DND-41 (cell line): ENCODE data around the gene FAM131C.

ENCODE experiments used
- CTCF ChIP-seq: IDR thresholded peaks from 2 replicates; pipeline ENCODE4 v1.5.1; 2012; ENCODE audit warnings: borderline replicate concordance, low read length, moderate library complexity, mild to moderate bottlenecking; ENCODE audit not compliant: poor library complexity, severe bottlenecking; ENCODE audit errors: extremely low read depth
- EZH2 ChIP-seq: IDR thresholded peaks from 3 replicates; pipeline ENCODE4 v1.6.1; 2012; ENCODE audit warnings: borderline replicate concordance, low read depth, mild to moderate bottlenecking, moderate library complexity, low read length, inconsistent platforms; ENCODE audit not compliant: severe bottlenecking

GRCh38 chr1:16092923-16093511, 19.6 kb upstream of the FAM131C start:
- no peak for TF ChIP-seq CTCF
- TF ChIP-seq EZH2 = no peak
